RKO (cell line): ENCODE data around the gene ZFAND3.
"Not testable (repeated sequence)": the region's sequence is repeated elsewhere in the genome, so short reads cannot be mapped to it uniquely, and the experiment has no call there.

ENCODE experiments used
- DNase-seq: peaks from one replicate; pipeline ENCODE4 v3.0.0-alpha.2; 2016; ENCODE audit warnings: low spot score

ZFAND3 gene

DNA sequence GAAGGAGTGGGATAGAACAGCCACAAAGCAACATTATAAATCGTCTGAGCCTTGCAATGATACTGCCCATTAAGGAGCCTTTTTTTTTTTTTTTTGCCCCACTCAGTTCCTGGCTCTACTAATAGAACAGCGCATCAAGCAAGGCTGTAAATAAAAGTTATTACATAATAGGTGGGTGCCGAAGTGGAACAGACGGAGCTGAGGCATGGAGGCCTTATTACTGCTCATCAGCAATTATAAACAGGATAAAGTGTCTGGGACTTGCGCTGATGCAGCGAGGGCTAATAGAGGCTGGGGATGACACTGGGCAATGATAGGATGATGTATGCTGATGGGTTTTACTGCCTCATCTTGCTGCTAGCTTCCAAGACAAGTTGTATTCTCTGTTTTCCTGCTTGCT is 272.1 kb downstream of the ZFAND3 start:
- DNase-seq, result no peak

DNA sequence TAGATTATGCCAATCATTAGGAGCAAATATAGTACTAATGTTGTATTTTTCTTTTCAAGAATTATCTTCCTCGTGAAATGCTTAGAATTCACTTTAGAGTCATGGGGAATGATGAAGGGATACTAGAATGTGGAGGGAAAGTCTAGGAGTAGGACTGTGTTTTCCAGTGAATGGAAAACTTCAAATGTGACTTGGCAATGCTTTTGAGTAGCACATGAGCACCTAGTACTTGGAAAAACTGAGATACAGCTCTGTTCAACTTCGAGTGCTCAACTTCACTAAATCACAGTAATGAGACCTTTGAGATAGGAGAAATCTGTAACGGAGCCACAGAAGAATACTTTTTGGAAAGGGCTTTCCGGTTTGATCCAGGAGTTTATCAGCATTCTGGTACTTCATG is 272.9 kb downstream of the ZFAND3 start:
- no peak for DNase-seq

DNA sequence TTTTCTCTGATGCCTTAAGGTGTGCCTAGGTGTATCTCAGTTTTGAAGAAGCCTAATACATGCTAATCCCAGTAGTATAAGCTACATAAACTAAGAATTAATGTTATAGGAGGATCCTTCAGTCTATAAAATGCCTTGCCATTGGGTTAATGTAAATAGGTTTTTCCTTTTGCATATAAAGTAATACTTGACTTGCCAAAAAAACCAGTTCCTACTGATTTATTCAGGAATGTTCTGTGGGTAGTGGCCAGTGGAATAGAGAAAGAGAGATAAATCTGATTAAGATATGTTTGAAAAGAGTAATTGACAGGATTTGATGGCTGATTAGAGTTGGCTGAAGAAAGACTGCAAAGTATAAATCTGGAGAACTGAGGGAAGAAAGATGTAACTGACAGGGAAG is 273.4 kb downstream of the ZFAND3 start:
- DNase-seq, result no peak

DNA sequence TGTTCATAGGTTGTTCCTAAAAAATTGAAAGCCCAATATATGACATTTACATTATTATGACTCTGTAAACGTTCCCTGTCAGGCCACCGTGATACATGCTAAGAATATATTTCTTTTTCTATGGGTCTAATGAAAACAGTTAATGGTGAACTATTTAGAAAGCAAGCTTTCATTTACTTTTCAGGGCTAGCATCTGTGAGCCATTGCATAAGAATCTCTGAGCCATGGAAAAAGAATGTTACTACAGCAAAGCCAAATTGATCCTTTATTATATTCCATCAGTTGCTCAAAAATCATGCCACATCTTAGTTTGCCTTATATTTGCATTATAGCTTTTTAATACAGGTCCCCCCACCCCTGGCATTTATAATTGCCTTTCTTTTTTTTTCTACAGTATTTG is 275.5 kb downstream of the ZFAND3 start:
- no peak for DNase-seq

DNA sequence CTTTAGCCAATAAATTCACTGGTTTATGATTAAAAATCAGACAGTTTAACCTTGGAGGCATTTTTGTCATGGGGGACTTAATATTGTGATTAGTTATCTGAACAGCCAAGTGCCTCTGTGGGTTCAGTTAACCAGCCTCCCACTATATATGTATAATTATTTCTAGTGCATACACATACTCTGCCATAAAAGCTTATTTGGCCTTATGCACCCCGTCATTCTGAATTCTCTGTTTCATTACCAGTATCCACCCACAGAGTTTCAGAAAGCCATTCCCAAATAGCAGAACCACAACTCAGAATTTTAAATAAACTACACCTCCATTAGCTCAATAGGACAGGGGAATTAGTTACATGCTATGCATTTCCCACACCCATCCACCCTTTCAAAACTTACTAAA is 279.7 kb downstream of the ZFAND3 start:
- DNase-seq, result no peak

DNA sequence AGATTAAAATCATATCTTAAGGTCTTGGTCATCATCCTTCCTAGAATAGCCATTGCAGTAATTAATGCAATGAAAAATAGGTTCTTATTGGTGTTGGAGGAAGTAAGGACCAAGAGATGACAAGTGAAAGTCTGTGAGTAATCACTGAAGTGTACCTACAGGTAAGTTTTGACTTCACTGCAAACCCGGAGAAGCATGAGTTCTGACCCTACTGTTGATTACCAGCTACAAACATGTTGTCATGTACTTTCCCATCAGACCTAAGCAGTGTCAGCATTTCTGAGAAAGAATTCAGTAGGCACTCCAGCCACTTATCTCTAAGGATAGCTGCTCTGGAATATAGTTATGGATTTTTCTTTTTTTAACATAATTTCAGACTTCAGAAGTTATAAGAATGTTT is 280.9 kb downstream of the ZFAND3 start:
- no peak for DNase-seq

DNA sequence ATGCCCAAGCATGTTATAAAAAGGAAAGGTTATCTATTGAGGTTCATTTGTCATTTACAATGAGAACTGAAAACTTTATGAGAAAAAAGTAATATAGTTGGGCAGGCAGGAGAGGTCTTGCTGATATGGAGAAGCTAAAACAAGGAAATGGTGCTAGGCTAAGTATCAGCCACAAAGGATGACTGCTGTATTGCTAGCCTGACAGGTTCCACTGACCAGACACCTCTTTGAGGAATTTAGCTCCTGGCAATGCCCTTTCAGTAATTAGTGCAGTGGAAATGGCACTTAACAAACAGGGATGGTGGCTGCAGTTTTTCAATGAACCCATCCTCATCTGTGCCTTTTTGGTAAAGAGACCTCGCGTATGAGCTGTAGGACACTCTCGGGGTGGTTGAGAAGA is 284.4 kb downstream of the ZFAND3 start:
- no peak for DNase-seq

DNA sequence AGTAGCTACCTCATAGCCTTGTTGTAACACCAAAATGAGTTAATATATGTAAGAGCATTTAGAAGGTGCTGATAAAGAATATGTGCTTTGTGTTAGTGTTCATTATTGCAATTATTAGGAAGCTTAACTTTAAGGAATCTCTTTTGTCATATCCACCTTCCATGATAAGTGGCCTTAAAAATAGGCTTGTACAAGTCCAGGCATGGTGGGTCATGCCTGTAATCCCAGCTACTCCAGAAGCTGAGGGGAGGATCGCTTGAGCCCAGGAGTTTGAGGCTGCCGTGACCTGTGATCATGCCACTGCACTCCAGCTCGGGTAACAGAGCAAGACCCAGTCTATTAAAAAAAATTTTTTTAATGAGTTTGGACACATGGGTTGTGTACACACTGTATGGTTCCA is 285.5 kb downstream of the ZFAND3 start:
- DNase-seq, result no peak

DNA sequence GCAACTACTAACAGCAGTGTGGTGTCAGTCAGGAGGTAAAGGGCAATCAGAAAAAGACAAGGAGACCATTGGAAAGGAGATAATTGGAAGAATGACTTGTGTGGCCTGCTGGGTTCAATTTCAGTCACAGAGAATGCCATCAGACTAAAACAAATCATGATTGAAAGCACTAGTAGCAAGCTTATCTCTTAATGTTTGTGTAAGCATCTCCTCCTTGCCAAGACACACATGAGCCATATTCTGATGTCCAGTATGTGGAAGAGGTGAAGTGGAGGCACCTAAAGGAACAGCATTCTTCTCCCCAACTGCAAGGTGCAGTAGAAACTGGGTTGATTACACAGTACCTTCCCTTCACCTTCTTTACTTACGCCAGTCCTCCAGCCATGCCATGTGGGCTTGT is 287.5 kb downstream of the ZFAND3 start:
- DNase-seq, result no peak

DNA sequence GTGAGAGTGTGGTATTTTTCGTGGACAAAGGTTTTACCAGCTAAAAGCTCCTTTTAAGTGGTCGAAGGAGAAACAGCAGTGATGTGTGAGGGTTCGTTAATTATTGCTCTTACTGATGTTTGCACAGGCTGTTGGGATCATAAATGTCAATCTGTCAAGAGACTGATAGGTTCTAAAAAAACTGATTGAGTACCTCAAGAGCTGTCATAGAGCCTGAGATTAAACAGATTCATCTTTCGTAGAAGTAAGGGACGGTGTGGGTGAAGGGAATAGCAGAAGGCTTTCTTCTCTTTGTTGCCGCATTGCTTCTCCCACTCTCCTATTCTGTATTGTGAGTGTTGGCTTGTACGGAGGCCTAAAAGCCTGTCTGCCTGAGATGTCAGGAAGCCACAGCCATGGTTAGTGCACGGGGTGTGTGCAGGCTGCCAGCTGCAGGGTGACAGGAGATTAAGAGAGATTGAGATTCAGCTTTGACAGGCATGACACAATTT is 291.0 kb downstream of the ZFAND3 start:
- DNase-seq, result no peak

DNA sequence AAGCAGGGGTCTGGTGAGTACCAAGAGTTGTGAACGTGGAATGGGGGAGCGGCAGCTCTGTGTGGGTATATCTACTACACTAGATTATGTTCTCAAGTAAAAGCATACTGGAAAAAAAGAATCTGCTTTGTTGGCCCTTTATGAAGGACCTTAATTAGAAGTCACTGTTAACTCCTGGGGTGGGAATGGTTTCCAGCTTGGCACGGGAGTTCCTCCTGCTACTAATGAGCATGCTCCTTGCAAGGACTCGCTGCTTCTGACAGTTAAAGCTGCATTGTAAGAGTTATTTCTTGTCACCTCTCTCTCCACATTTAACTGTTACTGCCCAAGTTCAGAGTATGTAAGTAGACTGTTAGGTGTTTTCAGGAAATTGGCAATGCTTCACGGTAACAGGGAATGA is 292.7 kb downstream of the ZFAND3 start:
- DNase-seq, result no peak

DNA sequence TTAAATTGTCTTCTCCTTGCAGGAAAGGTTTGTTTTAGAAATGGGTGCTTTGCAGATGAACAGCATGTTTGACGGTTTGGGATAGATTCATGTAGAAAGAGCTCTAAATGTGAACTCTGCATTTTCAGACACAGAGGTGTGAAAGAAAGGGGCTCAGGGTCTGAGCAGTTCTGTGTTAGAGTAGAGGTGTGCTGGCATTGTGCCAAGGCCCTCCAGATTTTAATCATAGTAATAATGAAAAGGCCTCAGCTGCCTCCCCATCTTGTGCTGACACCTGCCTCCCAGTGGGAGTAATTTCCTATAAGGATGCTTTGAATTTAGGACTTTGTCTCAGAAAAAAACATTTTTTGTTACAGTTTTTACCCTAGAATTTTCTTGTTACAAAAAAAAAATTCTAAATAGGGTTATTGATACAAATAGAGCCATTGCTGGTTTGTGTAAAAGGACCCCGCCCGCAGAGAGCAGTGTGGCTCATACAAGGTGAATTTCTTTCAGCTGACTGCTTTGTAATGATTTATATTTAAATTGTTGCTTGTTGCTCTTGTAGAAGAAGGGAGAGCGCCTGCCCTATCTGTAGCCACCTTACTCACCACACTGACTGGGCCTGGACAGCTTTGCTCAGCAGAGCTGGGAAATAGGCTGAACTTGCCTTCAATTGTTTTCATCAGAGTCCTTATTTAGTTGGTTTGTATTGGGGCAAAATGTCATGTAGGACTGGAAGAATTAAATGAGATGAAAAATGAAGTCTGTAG is 294.5 kb downstream of the ZFAND3 start:
- DNase-seq, result no peak

DNA sequence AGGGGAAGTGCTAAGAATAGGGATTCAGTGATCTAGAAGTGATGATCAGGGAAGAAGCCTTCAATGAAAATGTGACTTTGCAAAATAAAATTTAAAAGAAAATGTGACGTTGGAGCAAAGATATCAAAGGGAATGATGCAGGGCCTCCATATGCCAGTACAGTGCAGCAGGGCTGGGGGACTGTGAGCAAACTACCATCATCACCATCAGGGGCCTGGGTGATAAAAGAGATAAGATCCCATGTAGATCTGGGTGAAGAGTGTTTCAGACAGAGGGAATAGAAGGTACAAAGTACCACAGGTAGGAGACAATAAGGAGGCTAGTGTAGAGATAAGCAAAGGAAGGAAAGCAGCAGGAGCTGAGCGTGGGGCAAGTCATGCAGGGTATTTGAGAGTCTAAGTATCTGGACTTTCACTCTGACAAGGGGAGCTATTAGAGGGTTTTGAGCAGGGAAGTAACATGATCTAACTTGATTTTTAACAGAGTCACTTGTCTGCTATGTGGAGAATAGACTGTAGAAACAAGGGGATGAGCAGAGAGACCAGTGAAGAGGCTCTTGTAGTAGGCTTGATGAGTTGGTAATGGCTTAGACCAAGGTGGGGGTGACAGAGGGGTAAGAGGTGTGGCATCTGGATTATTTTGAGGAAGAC is 295.6 kb downstream of the ZFAND3 start:
- no peak for DNase-seq

DNA sequence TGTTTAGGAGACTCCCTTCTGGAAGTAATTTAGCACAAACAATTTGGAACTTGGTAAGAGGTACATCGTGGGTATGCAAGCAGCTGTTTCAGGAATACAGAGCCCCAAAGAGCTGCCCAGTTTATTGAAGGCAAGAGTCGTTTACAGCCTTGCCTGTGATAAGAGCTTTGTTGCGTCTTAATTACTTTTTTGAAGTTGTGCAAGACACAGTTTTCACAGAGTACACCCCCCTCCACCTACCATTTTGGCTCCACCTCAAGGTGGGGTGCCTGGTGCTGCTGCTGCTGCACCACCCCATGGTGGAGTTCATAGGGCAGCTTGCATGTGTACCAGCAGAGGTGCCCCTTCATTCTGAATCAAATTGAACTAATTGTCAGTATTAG is 296.1 kb downstream of the ZFAND3 start:
- DNase-seq, result no peak

DNA sequence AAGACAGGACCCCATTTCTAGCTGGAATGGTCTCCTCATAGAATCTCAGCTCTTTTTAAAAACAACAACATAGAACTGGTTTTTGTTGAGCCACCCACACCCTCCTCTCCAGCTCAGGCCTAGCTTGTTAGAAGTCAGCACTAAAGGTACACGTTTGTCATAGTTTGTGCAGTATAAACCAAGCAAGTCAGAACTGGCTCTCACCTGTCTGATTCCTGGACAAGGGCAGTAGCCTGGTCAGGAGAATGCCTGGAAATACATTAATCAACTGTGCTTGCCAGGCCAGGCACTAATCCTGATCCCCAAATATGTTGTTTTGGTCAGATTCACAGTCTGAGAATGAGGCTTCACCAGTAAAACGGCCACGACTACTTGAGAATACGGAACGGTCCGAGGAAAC is 296.7 kb downstream of the ZFAND3 start:
- no peak for DNase-seq

DNA sequence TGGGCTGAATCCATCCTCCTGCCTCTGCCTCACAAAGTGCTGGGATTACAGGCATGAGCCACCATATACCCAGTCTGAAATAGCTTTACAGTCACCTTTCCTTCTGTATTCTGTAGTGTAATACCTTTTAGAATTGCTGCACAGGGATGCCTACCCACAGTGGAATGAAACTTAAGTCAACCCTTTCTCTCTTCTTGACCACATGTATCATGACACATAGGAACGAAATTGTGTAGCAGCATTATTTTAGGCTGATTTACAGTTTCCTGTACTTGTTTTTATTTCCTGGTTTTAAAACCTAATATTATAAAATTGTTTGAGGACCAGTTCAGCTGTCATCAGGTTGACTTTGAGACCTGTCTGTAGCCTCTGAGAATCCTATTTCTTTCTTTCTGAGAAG is 297.8 kb downstream of the ZFAND3 start:
- DNase-seq, result no peak

DNA sequence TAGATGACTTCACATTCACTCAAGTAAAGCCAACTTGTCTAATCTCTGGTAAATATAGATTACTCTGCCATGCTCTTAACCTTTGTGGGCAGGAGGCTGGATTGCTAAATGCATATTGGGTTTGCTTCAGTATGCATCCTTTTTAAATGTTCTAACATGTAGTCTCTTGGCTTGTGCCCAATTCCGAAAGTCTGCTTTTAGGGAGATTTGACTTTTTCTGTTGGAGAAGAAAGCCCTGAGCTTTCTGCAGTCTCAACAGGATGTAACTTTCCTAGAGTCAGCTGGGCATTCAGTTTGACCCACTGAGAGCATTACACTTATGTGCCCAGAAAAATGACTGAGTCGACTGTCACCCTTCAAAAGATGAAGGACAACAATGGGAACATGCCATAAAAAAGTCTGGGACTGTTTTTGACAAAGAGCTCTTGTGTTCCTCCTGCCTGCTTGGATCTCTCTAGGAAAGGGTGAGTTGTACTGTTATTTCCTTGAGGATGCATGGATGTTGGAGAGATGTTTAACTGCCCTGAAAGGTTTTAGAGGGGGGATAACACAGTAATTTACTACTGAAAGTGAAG is 299.4 kb downstream of the ZFAND3 start:
- DNase-seq, result no peak

DNA sequence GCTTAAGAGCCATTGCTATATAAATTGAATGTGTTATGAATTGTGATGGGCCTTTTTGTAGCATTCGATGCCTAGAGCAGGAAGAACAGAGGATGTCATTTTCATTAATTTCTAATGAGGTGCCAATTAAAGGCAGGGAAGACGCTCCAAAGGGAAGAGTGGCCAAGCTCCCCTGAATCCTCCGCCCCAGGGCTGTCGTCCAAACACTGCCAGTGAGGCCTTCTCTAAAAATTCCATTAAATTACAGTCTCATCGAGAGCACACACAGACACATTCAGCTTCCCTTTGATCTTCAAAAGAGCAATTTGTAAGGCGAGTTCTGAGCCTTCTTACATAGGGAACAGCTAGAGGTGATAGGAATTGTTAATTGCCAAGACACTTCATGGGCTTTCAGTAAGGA is 300.0 kb downstream of the ZFAND3 start:
- DNase-seq, result no peak

DNA sequence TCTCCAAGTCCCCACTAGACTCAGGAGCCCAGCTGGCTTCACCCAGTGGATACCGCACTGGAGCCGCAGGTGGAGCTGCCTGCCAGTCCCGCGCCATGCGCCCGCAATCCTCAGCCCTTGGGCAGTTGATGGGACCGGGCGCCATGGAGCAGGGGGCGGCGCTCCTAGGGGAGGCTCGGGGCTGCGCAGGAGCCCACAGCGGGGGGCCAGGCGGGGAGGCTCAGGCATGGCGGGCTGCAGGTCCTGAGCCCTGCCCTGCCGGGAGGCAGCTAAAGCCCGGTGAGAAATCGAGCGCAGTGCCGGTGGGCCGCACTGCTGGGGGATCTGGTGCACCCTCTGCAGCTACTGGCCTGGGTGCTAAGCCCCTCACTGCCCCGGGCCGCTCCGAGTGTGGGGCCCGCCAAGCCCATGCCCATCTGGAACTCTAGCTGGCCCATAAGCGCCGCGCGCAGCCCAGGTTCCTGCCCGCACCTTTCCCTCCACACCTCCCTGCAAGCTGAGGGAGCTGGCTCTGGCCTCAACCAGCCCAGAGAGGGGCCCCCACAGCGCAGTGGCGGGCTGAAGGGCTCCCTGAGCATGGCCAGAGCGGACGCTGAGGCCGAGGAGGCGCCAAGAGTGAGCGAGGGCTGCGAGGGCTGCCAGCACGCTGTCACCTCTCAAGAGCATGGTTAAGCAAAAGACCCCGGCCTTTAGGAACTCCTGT is 304.8 kb downstream of the ZFAND3 start:
- DNase-seq, result not testable (repeated sequence)

DNA sequence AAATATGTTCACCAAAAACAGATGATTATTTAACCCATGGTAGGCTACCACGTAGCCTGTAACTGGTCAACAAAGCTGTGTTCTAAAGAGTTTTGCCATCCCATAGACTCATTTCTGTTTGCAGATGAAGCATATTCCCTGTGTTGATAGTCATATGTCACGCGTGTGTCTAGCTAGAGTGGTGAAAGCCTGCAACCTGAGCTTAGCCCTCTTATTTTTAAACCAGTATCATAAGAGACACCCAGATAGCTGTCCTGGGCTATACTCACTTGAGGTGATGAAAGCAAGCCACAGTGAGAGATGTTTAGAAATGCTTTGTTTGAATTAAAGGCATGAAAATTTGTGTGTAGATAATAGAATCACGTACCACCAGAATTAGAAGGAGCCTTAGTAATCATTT is 307.8 kb downstream of the ZFAND3 start:
- DNase-seq, result no peak

DNA sequence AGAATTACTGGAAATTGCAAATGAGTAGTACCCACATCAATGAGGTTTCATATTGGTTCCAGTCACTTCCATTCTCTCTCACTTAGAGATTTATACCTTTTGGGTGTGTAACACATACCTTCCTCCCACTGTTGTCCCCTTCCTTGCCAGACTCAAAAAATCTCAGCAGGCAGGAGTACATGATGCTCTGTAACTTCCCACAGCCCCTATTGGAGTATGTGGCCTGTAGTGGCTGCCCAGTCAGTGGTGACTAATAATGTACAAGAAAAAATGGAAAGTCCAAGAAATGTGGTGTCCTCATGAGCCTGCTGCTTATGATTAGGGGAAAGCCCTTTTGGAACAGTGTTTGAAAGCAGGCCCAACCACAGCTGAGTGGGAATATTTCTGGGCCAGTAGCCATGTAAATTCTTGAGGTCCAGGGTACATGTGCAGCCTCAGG is 312.0 kb downstream of the ZFAND3 start:
- DNase-seq, result peak; percentile 57

DNA sequence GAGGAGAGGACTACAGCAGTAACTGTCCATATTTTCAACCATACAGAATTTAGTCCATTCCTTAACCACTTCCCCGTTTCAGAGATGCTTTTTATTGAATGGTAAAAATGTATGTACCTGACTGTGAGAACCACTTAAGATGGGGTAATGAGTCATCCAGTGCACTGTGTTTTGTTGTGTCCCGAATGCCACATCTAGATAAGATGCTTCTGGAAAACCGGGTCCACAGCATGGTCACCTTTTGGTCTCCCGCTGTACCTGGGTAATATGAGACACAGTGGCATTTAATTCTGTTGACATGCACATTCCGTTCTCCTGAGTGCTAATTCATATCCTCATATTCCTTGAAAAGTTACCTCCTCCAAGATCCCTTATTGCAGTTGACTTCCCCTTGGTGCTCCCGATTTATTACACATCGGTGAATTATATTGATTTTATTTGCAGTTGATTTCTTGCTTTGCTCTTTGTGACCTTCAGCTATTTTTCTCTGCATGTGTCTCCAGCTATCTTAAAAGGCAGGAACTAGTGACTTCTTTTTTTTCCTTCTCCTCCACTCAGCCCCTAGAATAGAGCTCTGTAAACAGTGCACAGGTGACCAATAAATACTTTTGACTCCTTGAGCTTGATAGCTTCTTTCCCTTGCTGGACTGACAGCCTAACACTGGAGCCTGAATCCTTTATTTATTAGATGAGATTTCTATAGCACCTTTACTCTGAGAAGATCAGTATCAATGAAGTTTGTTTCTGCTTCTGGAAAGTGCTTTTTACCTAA is 314.6 kb downstream of the ZFAND3 start:
- no peak for DNase-seq
